GM19193 (cell line): ENCODE data around the gene BPIFB4.

Experiments used
- POLR2A ChIP-seq: IDR thresholded peaks from 4 replicates; pipeline ENCODE4 v1.6.1; 2011; ENCODE audit not compliant: insufficient read depth, insufficient read length; ENCODE audit errors: extremely low read depth

BPIFB4 gene

GRCh38 chr20:33092361-33092760 is 12.9 kb downstream of the BPIFB4 start:
- TF ChIP-seq POLR2A: no peak

- no peak for TF ChIP-seq POLR2A
Measured at GRCh38 chr20:33093074-33093473, 13.6 kb downstream of the BPIFB4 start.

GRCh38 chr20:33093582-33093981 is 14.1 kb downstream of the BPIFB4 start:
- no peak for TF ChIP-seq POLR2A

- no peak for TF ChIP-seq POLR2A
Measured at GRCh38 chr20:33095249-33095648, 15.8 kb downstream of the BPIFB4 start.

- TF ChIP-seq POLR2A: no peak
Measured at GRCh38 chr20:33097001-33097400, 17.6 kb downstream of the BPIFB4 start.

GRCh38 chr20:33099843-33100538 is 20.5 kb downstream of the BPIFB4 start:
- no peak for TF ChIP-seq POLR2A

GRCh38 chr20:33103556-33103955 is 24.1 kb downstream of the BPIFB4 start:
- TF ChIP-seq POLR2A: no peak

GRCh38 chr20:33104336-33104735 is 24.9 kb downstream of the BPIFB4 start:
- TF ChIP-seq POLR2A: no peak

GRCh38 chr20:33105316-33105924 is 26.0 kb downstream of the BPIFB4 start:
- no peak for TF ChIP-seq POLR2A

GRCh38 chr20:33108661-33109060 is 29.2 kb downstream of the BPIFB4 start:
- TF ChIP-seq POLR2A: no peak

GRCh38 chr20:33110147-33110825 is 30.8 kb downstream of the BPIFB4 start:
- TF ChIP-seq POLR2A: no peak

GRCh38 chr20:33111306-33111705 is 31.9 kb downstream of the BPIFB4 start:
- no peak for TF ChIP-seq POLR2A

GRCh38 chr20:33112547-33113386 is 33.3 kb downstream of the BPIFB4 start:
- TF ChIP-seq POLR2A: no peak

- TF ChIP-seq POLR2A: no peak
Measured at GRCh38 chr20:33113387-33113908, 34.0 kb downstream of the BPIFB4 start.
